ENCODE measurements around the gene FZD7.

Gene FZD7

GRCh38 chr2:202033317-202034248 lies at the start of gene FZD7:
FZD7 (plus strand) TSS chr2:202033855; CDS start chr2:202034648, 793 bp downstream.
- peak; percentile 49 to 76 (median 56) for DNase-seq

- no peak for DNase-seq
Measured at GRCh38 chr2:201984333-201984732, 49.3 kb upstream of the FZD7 start.

- DNase-seq = peak in 1 of 4 experiments; percentile 1
Measured at GRCh38 chr2:201984800-201985525, 48.7 kb upstream of the FZD7 start.

GRCh38 chr2:201985728-201986462 lies 47.8 kb upstream of the FZD7 start:
- DNase-seq = no peak

- no peak for DNase-seq
Measured at GRCh38 chr2:201986463-201986735, 47.3 kb upstream of the FZD7 start.

GRCh38 chr2:201987426-201987825 lies 46.2 kb upstream of the FZD7 start:
- DNase-seq = no peak

- no peak for DNase-seq
Measured at GRCh38 chr2:201990069-201990468, 43.6 kb upstream of the FZD7 start.

GRCh38 chr2:201992960-201993359 lies 40.7 kb upstream of the FZD7 start:
- DNase-seq = no peak

GRCh38 chr2:201994973-201995638 lies 38.5 kb upstream of the FZD7 start:
- no peak for DNase-seq

- DNase-seq = no peak
Measured at GRCh38 chr2:201996006-201996405, 37.6 kb upstream of the FZD7 start.

- DNase-seq = no peak
Measured at GRCh38 chr2:201996679-201997314, 36.9 kb upstream of the FZD7 start.

GRCh38 chr2:201999279-201999678 lies 34.4 kb upstream of the FZD7 start:
- DNase-seq = no peak

GRCh38 chr2:202001826-202002225 lies 31.8 kb upstream of the FZD7 start:
- no peak for DNase-seq

- DNase-seq = no peak
Measured at GRCh38 chr2:202002381-202002780, 31.3 kb upstream of the FZD7 start.

- no peak for DNase-seq
Measured at GRCh38 chr2:202005272-202005887, 28.3 kb upstream of the FZD7 start.

GRCh38 chr2:202006301-202006700 lies 27.4 kb upstream of the FZD7 start:
- no peak for DNase-seq

GRCh38 chr2:202007015-202007982 lies 26.4 kb upstream of the FZD7 start:
- DNase-seq = no peak

GRCh38 chr2:202007983-202008354 lies 25.7 kb upstream of the FZD7 start:
- DNase-seq = no peak

- DNase-seq = no peak
Measured at GRCh38 chr2:202009019-202009481, 24.6 kb upstream of the FZD7 start.

- DNase-seq = no peak
Measured at GRCh38 chr2:202009581-202009980, 24.1 kb upstream of the FZD7 start.

GRCh38 chr2:202014318-202014717 lies 19.3 kb upstream of the FZD7 start:
- no peak for DNase-seq

All from activated naive CD4-positive, alpha-beta T cell (primary cell).